HG03064 (cell line): ENCODE results near the gene MARCHF9.

Experiments used
- ATAC-seq: cut with Tn5 transposase; IDR thresholded peaks from one replicate; pipeline ENCODE4 v1.9.1; 2021; ENCODE audit warnings: low read depth; ENCODE audit not compliant: unreplicated experiment

The MARCHF9 gene

GRCh38 chr12:57724003-57724935 lies 30.6 kb upstream of the MARCHF9 start:
- ATAC-seq: no peak

- ATAC-seq: no peak
These were observed 29.8 kb upstream of the MARCHF9 start for GRCh38 chr12:57724936-57725740.

- no peak for ATAC-seq
These were observed 29.1 kb upstream of the MARCHF9 start for GRCh38 chr12:57725851-57726150.

DNA sequence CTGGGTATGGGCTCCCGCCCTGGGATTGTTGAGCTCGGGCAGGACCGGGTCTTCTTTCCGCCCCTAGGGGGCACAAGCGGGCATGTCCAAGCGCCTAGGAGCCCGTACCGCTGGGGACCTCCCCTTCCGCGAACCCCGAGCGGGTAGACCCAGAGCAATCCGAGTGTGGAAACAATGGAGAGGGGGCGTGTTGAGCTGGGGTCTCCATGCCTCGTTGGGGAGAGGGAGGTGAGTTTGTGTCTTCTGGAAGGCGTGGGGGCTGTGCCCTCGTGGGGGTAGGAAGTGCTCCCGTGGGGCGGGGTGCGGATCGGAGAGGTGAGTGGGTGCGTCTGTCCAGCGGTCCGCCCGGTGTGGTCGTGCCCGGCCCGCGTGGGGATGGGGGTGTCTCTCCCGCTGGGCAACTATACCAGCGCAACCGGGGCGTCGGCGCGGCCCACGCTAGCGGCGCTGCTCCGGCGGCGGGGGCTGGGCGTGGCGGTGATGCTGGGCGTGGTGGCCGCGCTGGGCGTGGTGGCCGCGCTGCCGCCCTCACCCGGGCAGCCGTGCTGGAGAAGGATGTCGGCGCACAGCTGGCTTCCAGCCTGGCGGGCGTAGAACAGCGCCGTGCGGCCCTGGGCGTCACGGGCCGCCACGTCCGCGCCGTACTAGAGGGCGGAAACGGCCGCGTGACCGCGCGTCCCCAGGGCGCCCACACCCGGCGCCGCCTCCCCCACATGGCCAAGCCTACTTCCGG lies 28.6 kb upstream of the MARCHF9 start:
- ATAC-seq: no peak

- no peak for ATAC-seq
These were observed 27.8 kb upstream of the MARCHF9 start for GRCh38 chr12:57726884-57727757.

GRCh38 chr12:57727758-57728395 lies 27.0 kb upstream of the MARCHF9 start:
- ATAC-seq: no peak

- no peak for ATAC-seq
These were observed 25.5 kb upstream of the MARCHF9 start for GRCh38 chr12:57729321-57729844.

- ATAC-seq: no peak
These were observed 24.4 kb upstream of the MARCHF9 start for GRCh38 chr12:57730336-57731067.

GRCh38 chr12:57731411-57732080 lies 23.4 kb upstream of the MARCHF9 start:
- ATAC-seq: no peak

GRCh38 chr12:57732270-57732669 lies 22.6 kb upstream of the MARCHF9 start:
- no peak for ATAC-seq

GRCh38 chr12:57732726-57733593 lies 21.9 kb upstream of the MARCHF9 start:
- ATAC-seq: no peak

- ATAC-seq: no peak
These were observed 21.0 kb upstream of the MARCHF9 start for GRCh38 chr12:57733928-57734327.

DNA sequence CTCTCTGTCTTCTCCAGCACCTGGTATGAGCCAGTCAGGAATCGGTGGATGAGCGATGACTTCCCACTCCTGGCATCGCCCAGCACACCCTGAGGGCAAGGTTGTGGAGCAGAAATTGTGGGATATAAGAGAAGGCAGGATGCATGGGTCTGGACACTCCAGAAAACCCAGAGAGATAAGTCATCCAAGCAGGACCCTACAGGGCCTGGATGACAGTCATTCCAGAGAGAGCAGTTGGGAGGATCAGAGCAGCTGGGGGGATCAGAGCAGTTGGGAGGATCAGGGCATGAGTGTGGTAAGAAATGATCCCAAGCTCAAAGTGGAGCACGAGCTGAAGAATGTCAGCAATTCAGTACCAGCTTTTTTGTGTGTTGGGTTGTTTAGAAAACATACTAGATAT lies 20.3 kb upstream of the MARCHF9 start:
- no peak for ATAC-seq

GRCh38 chr12:57735198-57735855 lies 19.6 kb upstream of the MARCHF9 start:
- no peak for ATAC-seq

GRCh38 chr12:57735952-57736740 lies 18.8 kb upstream of the MARCHF9 start:
- ATAC-seq: no peak
